Peyer's patch (tissue), 4 donors: ENCODE results near the gene NUMA1.

Experiments
- CTCF ChIP-seq, 6 experiments: fragments of 450-650 bp in 4 of 6; fragments of 200-600 bp in 2 of 6; sonication (generic) in 1 of 6; IDR thresholded peaks; one replicate each; pipeline ENCODE4 v1.5.1; 2017 to 2019; ENCODE audit warnings: antibody characterized with exemption in 6 of 6, mild to moderate bottlenecking in 3 of 6, moderate library complexity in 1 of 6
- POLR2A ChIP-seq, 2 donors: fragments of 450-650 bp; IDR thresholded peaks; one replicate each; pipeline ENCODE4 v1.5.1; 2017; ENCODE audit warnings: antibody characterized with exemption in 2 of 2, mild to moderate bottlenecking in 2 of 2, moderate library complexity in 2 of 2

- no peak for TF ChIP-seq CTCF (IDR thresholded peaks at IDR 0.05)
- TF ChIP-seq POLR2A (IDR thresholded peaks at IDR 0.05) = no peak
These were observed 83.8 kb downstream of the NUMA1 start for GRCh38 chr11:71996517-71996916.
